Choroid plexus epithelial cell (primary cell): ENCODE results near the gene FAM168B.
A peak's percentile ranks its signal among the peaks of the same experiment; 100 is the strongest.
"Not testable (repeated sequence)": the region's sequence is repeated elsewhere in the genome, so short reads cannot be mapped to it uniquely, and the experiment has no call there.

Experiments
- DNase-seq: peaks from one replicate; pipeline ENCODE4 v3.0.0-alpha.2; 2010; ENCODE audit warnings: low read depth
- H3K4me3 ChIP-seq: 2 replicates; pipeline ENCODE4 v1.5.1; 2011; ENCODE audit warnings: low read depth, mild to moderate bottlenecking, control low read depth, low read length, moderate library complexity
- TF ChIP-seq, protein P1 (sequence below): conservative IDR thresholded peaks from 2 replicates; pipeline ENCODE4 v1.5.1; 2011; ENCODE audit warnings: low read depth, mild to moderate bottlenecking, control low read depth, inconsistent platforms, low read length, moderate library complexity

FAM168B gene

GRCh38 chr2:131077182-131077846 lies 15.9 kb downstream of the FAM168B start:
- DNase-seq, result no peak

GRCh38 chr2:131076707-131077106 lies 16.6 kb downstream of the FAM168B start:
- peak; percentile 87 for DNase-seq
- TF ChIP-seq, protein P1, sequence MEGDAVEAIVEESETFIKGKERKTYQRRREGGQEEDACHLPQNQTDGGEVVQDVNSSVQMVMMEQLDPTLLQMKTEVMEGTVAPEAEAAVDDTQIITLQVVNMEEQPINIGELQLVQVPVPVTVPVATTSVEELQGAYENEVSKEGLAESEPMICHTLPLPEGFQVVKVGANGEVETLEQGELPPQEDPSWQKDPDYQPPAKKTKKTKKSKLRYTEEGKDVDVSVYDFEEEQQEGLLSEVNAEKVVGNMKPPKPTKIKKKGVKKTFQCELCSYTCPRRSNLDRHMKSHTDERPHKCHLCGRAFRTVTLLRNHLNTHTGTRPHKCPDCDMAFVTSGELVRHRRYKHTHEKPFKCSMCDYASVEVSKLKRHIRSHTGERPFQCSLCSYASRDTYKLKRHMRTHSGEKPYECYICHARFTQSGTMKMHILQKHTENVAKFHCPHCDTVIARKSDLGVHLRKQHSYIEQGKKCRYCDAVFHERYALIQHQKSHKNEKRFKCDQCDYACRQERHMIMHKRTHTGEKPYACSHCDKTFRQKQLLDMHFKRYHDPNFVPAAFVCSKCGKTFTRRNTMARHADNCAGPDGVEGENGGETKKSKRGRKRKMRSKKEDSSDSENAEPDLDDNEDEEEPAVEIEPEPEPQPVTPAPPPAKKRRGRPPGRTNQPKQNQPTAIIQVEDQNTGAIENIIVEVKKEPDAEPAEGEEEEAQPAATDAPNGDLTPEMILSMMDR, result no peak
- no peak overlapping the region for H3K4me3 ChIP-seq

More at GRCh38 chr2:131077182-131077846, 15.9 kb downstream of the FAM168B start:
- no peak overlapping the region for H3K4me3 ChIP-seq
- TF ChIP-seq, protein P1, result no peak

DNA sequence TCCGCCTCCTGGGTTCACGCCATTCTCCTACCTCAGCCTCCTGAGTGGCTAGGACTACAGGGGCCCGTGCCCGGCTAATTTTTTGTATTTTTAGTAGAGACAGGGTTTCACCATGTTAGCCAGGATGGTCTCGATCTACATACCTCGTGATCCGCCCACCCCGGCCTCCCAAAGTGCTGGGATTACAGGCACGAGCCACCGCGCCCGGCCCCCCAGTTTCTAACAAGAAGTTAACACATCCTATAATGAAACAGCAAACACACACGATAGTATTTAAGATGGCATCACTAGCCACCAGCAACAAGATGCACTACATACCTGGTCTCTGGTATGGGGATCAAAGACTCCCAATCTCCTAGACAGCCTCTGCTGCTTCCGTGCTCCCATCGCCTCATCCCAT lies 17.7 kb downstream of the FAM168B start:
- not testable (repeated sequence) for H3K4me3 ChIP-seq, DNase-seq

DNA sequence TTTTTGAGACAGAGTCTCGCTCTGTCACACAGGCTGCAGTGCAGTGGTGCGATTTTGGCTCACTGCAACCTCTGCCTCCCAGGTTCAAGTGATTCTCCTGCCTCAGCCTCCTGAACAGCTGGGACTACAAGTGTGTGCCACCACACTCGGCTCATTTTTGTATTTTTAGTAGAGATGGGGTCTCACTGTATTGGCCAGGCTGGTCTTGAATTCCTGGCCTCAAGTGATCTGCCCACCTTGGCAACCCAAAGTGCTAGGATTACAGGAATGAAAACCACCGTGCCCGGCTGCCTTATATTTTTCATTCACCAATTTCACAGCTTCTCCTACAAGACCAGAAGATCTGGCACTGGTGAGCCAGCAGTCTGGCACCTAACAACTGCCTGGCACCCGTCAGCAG lies 25.1 kb downstream of the FAM168B start:
- not testable (repeated sequence) for H3K4me3 ChIP-seq, DNase-seq

- TF ChIP-seq, protein P1, result no peak
Measured at GRCh38 chr2:131067465-131068125, 25.7 kb downstream of the FAM168B start.

DNA sequence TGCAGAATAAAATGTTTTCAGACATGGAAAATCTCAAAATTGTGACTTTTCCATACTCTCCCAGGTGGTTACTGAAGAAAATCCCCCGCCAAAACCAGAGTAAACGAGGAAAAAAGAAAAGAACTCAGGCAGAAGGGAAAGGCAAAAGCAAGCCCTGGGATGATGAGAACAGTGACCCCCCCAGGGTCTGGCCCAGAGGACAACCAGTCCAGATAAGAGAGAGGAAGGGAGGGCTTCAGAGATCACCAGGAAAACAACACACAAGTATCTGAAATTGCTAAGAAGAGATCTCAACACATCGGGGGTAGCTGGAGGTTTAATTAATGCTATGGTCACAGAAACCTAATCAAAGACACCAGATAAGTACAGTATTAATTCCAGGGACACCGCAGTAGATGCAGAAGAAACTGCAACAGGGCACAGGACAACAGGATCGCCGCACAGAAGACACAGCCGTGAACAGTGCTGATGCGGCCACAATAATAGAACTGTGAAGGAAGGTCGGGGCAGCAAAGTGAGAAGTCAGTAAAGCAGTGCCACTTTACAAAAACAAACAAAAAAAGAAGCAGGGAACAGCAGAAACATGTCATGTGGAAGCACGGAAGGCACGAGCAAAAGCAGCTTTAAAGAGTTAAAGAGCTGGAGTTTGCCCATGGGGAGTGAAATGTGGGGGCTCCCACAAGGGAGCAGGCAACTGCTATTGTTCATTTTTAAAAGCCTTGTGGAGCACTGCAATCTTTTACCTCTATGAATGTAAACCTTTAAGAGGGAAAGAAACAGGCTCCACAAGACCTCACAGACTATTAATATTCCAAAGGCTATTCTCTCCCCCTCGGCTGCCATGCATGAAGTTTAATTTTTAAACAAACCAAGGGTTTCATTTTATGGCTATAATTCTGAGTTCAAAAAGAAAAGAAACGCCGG lies 28.4 kb downstream of the FAM168B start:
- no peak overlapping the region for H3K4me3 ChIP-seq
- TF ChIP-seq, protein P1, result no peak

More at GRCh38 chr2:131067465-131068125, 25.7 kb downstream of the FAM168B start:
- DNase-seq, result no peak
- no peak overlapping the region for H3K4me3 ChIP-seq

GRCh38 chr2:131063501-131064283 lies 29.6 kb downstream of the FAM168B start:
- peak; percentile 50 for DNase-seq
- TF ChIP-seq, protein P1, result no peak
- no peak overlapping the region for H3K4me3 ChIP-seq

More for the DNA sequence above, 28.4 kb downstream of the FAM168B start:
- DNase-seq, result no peak
